ENCODE results near the gene QSOX1. TPM values are rescaled to one million over a fixed set of nuclear protein-coding genes. Genes with fewer than 3 reads are reported as not detected.

The QSOX1 gene, protein sequence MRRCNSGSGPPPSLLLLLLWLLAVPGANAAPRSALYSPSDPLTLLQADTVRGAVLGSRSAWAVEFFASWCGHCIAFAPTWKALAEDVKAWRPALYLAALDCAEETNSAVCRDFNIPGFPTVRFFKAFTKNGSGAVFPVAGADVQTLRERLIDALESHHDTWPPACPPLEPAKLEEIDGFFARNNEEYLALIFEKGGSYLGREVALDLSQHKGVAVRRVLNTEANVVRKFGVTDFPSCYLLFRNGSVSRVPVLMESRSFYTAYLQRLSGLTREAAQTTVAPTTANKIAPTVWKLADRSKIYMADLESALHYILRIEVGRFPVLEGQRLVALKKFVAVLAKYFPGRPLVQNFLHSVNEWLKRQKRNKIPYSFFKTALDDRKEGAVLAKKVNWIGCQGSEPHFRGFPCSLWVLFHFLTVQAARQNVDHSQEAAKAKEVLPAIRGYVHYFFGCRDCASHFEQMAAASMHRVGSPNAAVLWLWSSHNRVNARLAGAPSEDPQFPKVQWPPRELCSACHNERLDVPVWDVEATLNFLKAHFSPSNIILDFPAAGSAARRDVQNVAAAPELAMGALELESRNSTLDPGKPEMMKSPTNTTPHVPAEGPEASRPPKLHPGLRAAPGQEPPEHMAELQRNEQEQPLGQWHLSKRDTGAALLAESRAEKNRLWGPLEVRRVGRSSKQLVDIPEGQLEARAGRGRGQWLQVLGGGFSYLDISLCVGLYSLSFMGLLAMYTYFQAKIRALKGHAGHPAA
- total RNA-seq: 11.9 and 12.9 TPM in 2 replicates

DNA sequence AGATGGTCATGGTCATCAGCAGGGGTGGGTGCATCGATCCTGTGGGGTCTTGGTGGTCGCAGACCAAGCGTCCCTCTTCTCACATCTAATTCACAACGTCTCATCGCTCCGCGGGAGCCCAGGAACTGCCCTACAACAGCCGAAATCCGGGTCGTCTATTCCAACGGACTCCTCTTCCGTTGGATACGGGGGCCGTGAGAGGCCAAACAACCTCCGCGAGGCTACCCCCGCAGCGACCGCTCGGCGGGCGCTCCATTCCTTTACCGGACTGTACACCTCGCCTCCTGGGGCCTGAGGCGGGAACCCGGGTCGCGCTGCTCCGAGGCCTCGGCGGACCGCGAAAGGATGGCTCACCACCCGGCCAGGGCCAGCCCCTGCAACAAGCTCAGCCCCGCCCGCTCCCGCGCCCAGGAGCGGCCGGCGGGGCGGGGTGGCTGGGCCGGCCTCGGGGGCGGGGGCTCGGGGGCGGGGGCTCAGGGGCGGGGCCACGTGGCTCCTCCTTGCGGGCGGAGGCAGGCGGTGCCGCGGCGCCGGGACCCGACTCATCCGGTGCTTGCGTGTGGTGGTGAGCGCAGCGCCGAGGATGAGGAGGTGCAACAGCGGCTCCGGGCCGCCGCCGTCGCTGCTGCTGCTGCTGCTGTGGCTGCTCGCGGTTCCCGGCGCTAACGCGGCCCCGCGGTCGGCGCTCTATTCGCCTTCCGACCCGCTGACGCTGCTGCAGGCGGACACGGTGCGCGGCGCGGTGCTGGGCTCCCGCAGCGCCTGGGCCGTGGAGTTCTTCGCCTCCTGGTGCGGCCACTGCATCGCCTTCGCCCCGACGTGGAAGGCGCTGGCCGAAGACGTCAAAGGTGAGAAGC is at the start of gene QSOX1:
Gene QSOX1 (plus strand): TSS at position 545 of the 857 bp plus-strand sequence. CDS start 39 bp downstream, at position 584.
- TF ChIP-seq, protein P1, sequence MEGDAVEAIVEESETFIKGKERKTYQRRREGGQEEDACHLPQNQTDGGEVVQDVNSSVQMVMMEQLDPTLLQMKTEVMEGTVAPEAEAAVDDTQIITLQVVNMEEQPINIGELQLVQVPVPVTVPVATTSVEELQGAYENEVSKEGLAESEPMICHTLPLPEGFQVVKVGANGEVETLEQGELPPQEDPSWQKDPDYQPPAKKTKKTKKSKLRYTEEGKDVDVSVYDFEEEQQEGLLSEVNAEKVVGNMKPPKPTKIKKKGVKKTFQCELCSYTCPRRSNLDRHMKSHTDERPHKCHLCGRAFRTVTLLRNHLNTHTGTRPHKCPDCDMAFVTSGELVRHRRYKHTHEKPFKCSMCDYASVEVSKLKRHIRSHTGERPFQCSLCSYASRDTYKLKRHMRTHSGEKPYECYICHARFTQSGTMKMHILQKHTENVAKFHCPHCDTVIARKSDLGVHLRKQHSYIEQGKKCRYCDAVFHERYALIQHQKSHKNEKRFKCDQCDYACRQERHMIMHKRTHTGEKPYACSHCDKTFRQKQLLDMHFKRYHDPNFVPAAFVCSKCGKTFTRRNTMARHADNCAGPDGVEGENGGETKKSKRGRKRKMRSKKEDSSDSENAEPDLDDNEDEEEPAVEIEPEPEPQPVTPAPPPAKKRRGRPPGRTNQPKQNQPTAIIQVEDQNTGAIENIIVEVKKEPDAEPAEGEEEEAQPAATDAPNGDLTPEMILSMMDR (IDR thresholded peaks at IDR 0.05): no peak
- Mint-ChIP-seq H3K9me3 (no peaks in the 10 kb centered on the region), H3K4me3 (peak within 1 kb of the TSS; percentile 96), H3K27ac (peak within 1 kb of the TSS; percentile 83), H3K4me1 (peaks cover 23% of the 10 kb centered on the region), H3K36me3 (ENCODE audit: low read depth) (peaks cover 5% of the 10 kb centered on the region), H3K27me3 (no peaks in the 10 kb centered on the region)
- ATAC-seq (ENCODE audit: low read depth) (peak; percentile 97), DNase-seq (peak; percentile 79)
- CTCF ChIA-PET: interaction anchor here (1.0 to 1.5 kb wide), 2 partner anchors 14 to 340 kb away, joined by 3 to 4 read pairs; no protein-coding TSS in a partner anchor
- intact Hi-C loops (cut with micrococcal nuclease): loop anchor here (1.0 to 10.0 kb wide), 8 partner anchors 25 to 1870 kb away; partner anchors contain the start of genes ACBD6, CEP350, LHX4 and STX6
- POLR2A ChIA-PET: interaction anchor here (0.5 to 1.2 kb wide), 7 partner anchors 9 to 347 kb away, joined by 3 to 8 read pairs (median 3); partner anchors contain the start of genes CEP350 and TOR1AIP1

DNA sequence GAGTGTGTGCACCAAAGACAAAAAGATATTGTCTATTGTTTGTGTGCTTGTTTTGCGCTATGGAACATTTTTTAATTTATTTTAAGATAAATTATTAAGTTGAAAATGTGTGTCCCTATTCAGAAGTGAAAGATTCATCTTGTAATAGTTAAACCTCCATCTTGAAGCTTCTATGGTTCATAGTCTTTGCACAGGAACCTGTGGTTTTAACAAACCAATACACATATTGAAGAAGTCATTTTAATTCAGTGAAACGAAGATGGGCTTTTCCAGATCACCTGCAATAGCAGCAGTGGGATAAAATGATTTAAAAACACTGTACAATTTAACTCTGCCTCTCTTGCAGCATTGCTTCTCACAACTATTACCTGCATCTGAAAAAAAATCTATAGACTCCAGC is 42.6 kb upstream of the QSOX1 start:
- Mint-ChIP-seq H3K9me3 (no peaks in the 10 kb centered on the region), H3K27ac (no peak overlapping the region), H3K27me3 (no peaks in the 10 kb centered on the region), H3K4me1 (no peaks in the 10 kb centered on the region), H3K4me3 (no peak overlapping the region), H3K36me3 (ENCODE audit: low read depth) (peaks cover 64% of the 10 kb centered on the region)
- ChIA-PET POLR2A (no interaction called here), CTCF (no interaction called here)
- DNase-seq (no peak), ATAC-seq (ENCODE audit: low read depth) (no peak)
- intact Hi-C loops (cut with micrococcal nuclease): no loop called here
- TF ChIP-seq, protein P1 (IDR thresholded peaks at IDR 0.05): no peak

DNA sequence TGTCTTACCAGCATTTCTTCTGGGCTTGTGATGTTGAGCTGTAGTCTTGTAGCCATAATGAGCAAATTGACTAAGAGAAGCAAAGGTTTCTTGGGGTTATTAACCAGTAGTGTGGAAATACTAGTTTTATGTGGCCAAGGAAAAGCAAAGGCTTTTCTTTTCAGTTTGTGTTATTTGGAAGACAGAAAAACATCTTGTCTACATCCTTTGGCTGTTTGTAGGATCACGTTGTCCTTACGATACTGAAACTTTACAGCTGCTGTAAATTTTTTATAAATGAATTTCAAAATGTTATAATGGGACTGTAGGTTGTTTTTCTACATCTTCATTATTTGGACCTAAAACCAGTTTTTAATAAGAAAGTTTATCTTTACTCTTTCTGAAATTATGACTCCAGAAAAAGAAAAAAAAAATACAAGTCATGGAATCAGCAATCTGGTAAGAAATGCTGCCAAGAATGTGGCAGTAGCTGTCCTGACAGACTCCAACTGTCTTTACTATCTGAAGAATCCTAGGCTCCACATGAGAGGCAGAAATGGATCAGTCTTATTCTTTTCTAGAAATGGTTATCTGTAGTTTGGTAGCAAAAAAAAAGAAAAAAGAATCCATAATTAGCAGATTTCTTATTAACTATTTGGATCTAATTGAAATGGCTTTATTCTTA is 41.6 kb upstream of the QSOX1 start:
- Mint-ChIP-seq H3K9me3 (no peaks in the 10 kb centered on the region), H3K27me3 (no peaks in the 10 kb centered on the region), H3K4me3 (no peak overlapping the region), H3K36me3 (ENCODE audit: low read depth) (peaks cover 55% of the 10 kb centered on the region), H3K4me1 (no peaks in the 10 kb centered on the region), H3K27ac (no peak overlapping the region)
- TF ChIP-seq, protein P1 (IDR thresholded peaks at IDR 0.05): no peak
- no peak for DNase-seq
- CTCF ChIA-PET: interaction anchor here (0.8 kb wide), 1 partner anchor 67 kb away, joined by 3 read pairs; no protein-coding TSS in a partner anchor
- intact Hi-C loops (cut with micrococcal nuclease): no loop called here
- no peak for ATAC-seq (ENCODE audit: low read depth)
- POLR2A ChIA-PET: interaction anchor here (0.5 kb wide), 1 partner anchor 208 kb away, joined by 3 read pairs; no protein-coding TSS in a partner anchor

DNA sequence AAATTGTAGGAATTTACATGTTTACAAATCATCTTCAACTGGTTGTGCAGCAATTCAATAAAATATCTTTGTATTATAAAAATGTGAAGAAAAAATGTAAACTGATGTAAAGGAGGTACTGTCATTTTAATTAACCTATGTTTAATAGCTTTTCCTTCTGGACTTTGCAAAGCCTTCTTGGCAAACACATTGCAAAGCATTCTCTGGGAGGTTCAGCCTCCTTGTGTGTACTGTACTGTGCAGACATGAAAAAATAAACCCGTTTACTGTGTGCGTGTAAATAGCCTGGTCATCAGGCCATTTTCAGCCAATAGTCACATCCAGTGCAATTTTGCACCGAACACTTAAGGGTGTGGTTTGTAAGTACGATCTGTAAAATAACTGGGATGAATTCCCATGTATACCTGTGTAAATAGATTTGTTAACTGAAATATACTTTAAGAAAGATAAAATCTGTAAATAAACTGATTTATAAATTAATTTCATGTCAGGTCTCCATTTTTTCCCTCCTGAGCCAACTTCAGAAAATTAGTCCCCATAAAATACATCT is 40.2 kb upstream of the QSOX1 start:
- TF ChIP-seq, protein P1 (IDR thresholded peaks at IDR 0.05): no peak
- intact Hi-C loops (cut with micrococcal nuclease): no loop called here
- ChIA-PET POLR2A (no interaction called here), CTCF (no interaction called here)
- Mint-ChIP-seq H3K9me3 (no peaks in the 10 kb centered on the region), H3K27me3 (no peaks in the 10 kb centered on the region), H3K36me3 (ENCODE audit: low read depth) (peaks cover 43% of the 10 kb centered on the region), H3K4me1 (no peaks in the 10 kb centered on the region), H3K27ac (no peak overlapping the region), H3K4me3 (no peak overlapping the region)
- no peak for DNase-seq
- ATAC-seq (ENCODE audit: low read depth): no peak
